HCT116 (cell line): ENCODE measurements around the gene PFDN5. TPM values are rescaled to one million over a fixed set of nuclear protein-coding genes. Genes with fewer than 3 reads are reported as not detected.

Experiments used
- ATAC-seq: fragments of 200-7000 bp; cut with Tn5 transposase; 2 replicates; pipeline ENCODE4 v1.9.1; 2020; ENCODE audit warnings: mild to moderate bottlenecking, moderate library complexity
- BruUV-seq: library from RNA; stranded (reverse); fragments of 400-500 nt; replicated peaks from 2 replicates; lab custom pipeline; 2021; lab: Mats Ljungman, UMichigan
- CTCF ChIA-PET: fragments of 300-600 bp; sonication (Branson Sonifier 250); formaldehyde crosslinking; loops from one replicate; lab custom pipeline; 2021; ENCODE audit warnings: antibody characterized with exemption; lab: Charles Lee
- POLR2A ChIA-PET: fragments of 300-600, 350-600 bp; sonication (Branson Sonifier 250); formaldehyde crosslinking; loops from one replicate; lab custom pipeline; 2021; ENCODE audit warnings: antibody characterized with exemption; lab: Charles Lee
- RAD21 ChIA-PET, 2 experiments: fragments of 300-600 bp; sonication (Branson Sonifier 250); formaldehyde crosslinking; loops; one replicate each; lab custom pipeline; 2023; ENCODE audit warnings: low total read pairs in 2 of 2; ENCODE audit not compliant: uncharacterized antibody in 2 of 2, unreplicated experiment in 2 of 2, low non-redundant PET in 1 of 2; lab: Charles Lee
- DNase-seq: peaks from one replicate; pipeline ENCODE4 v3.0.0-alpha.2; 2010; ENCODE audit warnings: low read depth, low spot score
- H2AFZ ChIP-seq: fragments of 200-600 bp; shearing (Covaris generic), sonication (generic); 2 replicates; pipeline ENCODE4 v1.6.1; 2017; ENCODE audit warnings: low read depth, mixed run types, mixed read lengths, antibody characterized with exemption, low read length; ENCODE audit not compliant: poor library complexity, severe bottlenecking
- H3K27ac ChIP-seq: 2 replicates; pipeline ENCODE4 v1.5.1; 2012; ENCODE audit warnings: low read depth, low read length
- H3K27me3 ChIP-seq: fragments of 200-600 bp; sonication (generic); 2 replicates; pipeline ENCODE4 v1.6.1; 2016; ENCODE audit warnings: mixed run types, low read length, mixed read lengths; ENCODE audit not compliant: insufficient read depth
- H3K36me3 ChIP-seq, 2 experiments: fragments of 200-500 bp in 1 of 2; fragments of 200-600 bp in 1 of 2; sonication (Bioruptor generic) in 1 of 2; sonication (generic) in 1 of 2; 2 replicates each; pipeline versions ENCODE4 v1.5.1 to v1.6.1; 2014 to 2016; ENCODE audit warnings: low read length in 2 of 2, inconsistent platforms in 1 of 2, mixed read lengths in 1 of 2, mixed run types in 1 of 2; ENCODE audit not compliant: insufficient read depth in 2 of 2, control insufficient read depth in 1 of 2
- H3K4me1 ChIP-seq, 2 experiments: fragments of 200-600 bp in 1 of 2; sonication (generic) in 1 of 2; 2 replicates each; pipeline versions ENCODE4 v1.5.1 to v1.6.1; 2012 to 2017; ENCODE audit warnings: low read length in 2 of 2, inconsistent platforms in 1 of 2, mild to moderate bottlenecking in 1 of 2, mixed read lengths in 1 of 2, mixed run types in 1 of 2, moderate library complexity in 1 of 2; ENCODE audit not compliant: insufficient read depth in 2 of 2, control insufficient read depth in 1 of 2
- H3K4me2 ChIP-seq: fragments of 200-600 bp; sonication (generic); 2 replicates; pipeline ENCODE4 v1.6.1; 2017; ENCODE audit warnings: mixed run types, low read length, mixed read lengths
- H3K4me3 ChIP-seq, 2 experiments: fragments of 200-600 bp in 1 of 2; sonication (generic) in 1 of 2; replicated peaks in 1 of 2; 2 replicates each; pipeline ENCODE4 v1.5.1; 2011 to 2016; ENCODE audit warnings: low read length in 2 of 2, control low read depth in 1 of 2, low read depth in 1 of 2, mild to moderate bottlenecking in 1 of 2, mixed read lengths in 1 of 2, mixed run types in 1 of 2
- H3K79me2 ChIP-seq: fragments of 200-600 bp; sonication (generic); 2 replicates; pipeline ENCODE4 v1.6.1; 2017; ENCODE audit warnings: mild to moderate bottlenecking, mixed run types, low read length, moderate library complexity, mixed read lengths; ENCODE audit not compliant: insufficient read depth
- H3K9ac ChIP-seq: fragments of 200-600 bp; sonication (generic); 2 replicates; pipeline ENCODE4 v1.6.1; 2016; ENCODE audit warnings: low read length, mixed read lengths
- H3K9me2 ChIP-seq: fragments of 200-600 bp; sonication (generic), shearing (Covaris generic); 2 replicates; pipeline ENCODE4 v1.6.1; 2017; ENCODE audit warnings: mixed run types, mild to moderate bottlenecking, moderate library complexity; ENCODE audit not compliant: insufficient read depth
- H3K9me3 ChIP-seq, 2 experiments: fragments of 200-500 bp in 1 of 2; fragments of 200-600 bp in 1 of 2; sonication (Bioruptor generic) in 1 of 2; sonication (generic) in 1 of 2; 2 replicates each; pipeline ENCODE4 v1.6.1; 2014 to 2017; ENCODE audit warnings: low read length in 2 of 2, mixed read lengths in 2 of 2, inconsistent platforms in 1 of 2, low read depth in 1 of 2, mild to moderate bottlenecking in 1 of 2, mixed run types in 1 of 2, moderate library complexity in 1 of 2; ENCODE audit not compliant: control insufficient read depth in 1 of 2, insufficient read depth in 1 of 2
- H4K20me1 ChIP-seq: fragments of 200-600 bp; sonication (generic), shearing (Covaris generic); 2 replicates; pipeline ENCODE4 v1.6.1; 2017; ENCODE audit warnings: mixed run types, mild to moderate bottlenecking, moderate library complexity; ENCODE audit not compliant: insufficient read depth
- CEBPB ChIP-seq: IDR thresholded peaks from 2 replicates; pipeline ENCODE4 v1.6.1; 2012; ENCODE audit warnings: low read depth
- POLR2AphosphoS5 ChIP-seq: IDR thresholded peaks from 2 replicates; pipeline ENCODE4 v1.6.1; 2011; ENCODE audit warnings: mild to moderate bottlenecking, low read depth, low read length, moderate library complexity
- YY1 ChIP-seq: IDR thresholded peaks from 2 replicates; pipeline ENCODE4 v1.6.1; 2011; ENCODE audit warnings: low read length, low read depth, moderate library complexity, mild to moderate bottlenecking; ENCODE audit not compliant: insufficient replicate concordance; ENCODE audit errors: extremely low read depth
- ZBTB33 ChIP-seq: IDR thresholded peaks from 2 replicates; pipeline ENCODE4 v1.6.1; 2011; ENCODE audit warnings: mild to moderate bottlenecking, low read length, moderate library complexity; ENCODE audit not compliant: insufficient replicate concordance; ENCODE audit errors: extremely low read depth
- ZFX ChIP-seq: fragments of 450-650 bp; IDR thresholded peaks from 2 replicates; pipeline ENCODE4 v1.6.1; 2017
- intact Hi-C: fragments of 100-400 bp; cut with micrococcal nuclease; formaldehyde crosslinking; loops from 2 replicates; pipeline ENCODE4 v1.10.0; 2022
- total RNA-seq: library from RNA; stranded (reverse); gene quantifications from one replicate; pipeline ENCODE4 v1.2.1, GENCODE V29; 2021; ENCODE audit not compliant: unreplicated experiment

The PFDN5 gene
- total RNA-seq, 1 experiment from 2014 or later, result 318 TPM

- no peak for TF ChIP-seq ZBTB33
- no peak for TF ChIP-seq YY1
- TF ChIP-seq POLR2AphosphoS5, result peak; percentile 76
- TF ChIP-seq CEBPB, result no peak
- TF ChIP-seq, all 23 proteins: peak for 8
These were observed 27.2 kb upstream of the PFDN5 start, which contains the start of gene ESPL1 (continued) for GRCh38 chr12:53267999-53268629.

GRCh38 chr12:53268630-53269562, 26.4 kb upstream of the PFDN5 start:
- Histone ChIP-seq H3K27me3 (no peaks in the 10 kb centered on the region), H3K4me2 (peak overlapping the region; percentile 72), H3K9me3 (no peaks in the 10 kb centered on the region), H3K27ac (peak overlapping the region; percentile 61), H3K79me2 (peaks cover 25% of the 10 kb centered on the region), H3K36me3 (peaks cover 6 to 21% of the 10 kb centered on the region in 2 experiments; a peak in 2 of 4 replicates), H3K4me3 (peak overlapping the region; percentile 65 to 81), H2AFZ (no peak overlapping the region), H3K9me2 (no peaks in the 10 kb centered on the region), H3K9ac (peak overlapping the region; percentile 81), H3K4me1 (peaks cover 11 to 28% of the 10 kb centered on the region in 2 experiments), H4K20me1 (no peaks in the 10 kb centered on the region)
- ATAC-seq (peak; percentile 17), DNase-seq (no peak)
- CTCF ChIA-PET, result interaction anchor here (1.5 kb wide), 1 partner anchor 57 kb away, joined by 7 read pairs; no protein-coding TSS in a partner anchor
- TF ChIP-seq YY1, result no peak
- TF ChIP-seq ZFX, result peak; percentile 43; the same call in 1 of the 2 replicates
- no peak for TF ChIP-seq ZBTB33
- intact Hi-C loops, result loop anchor here (1.0 kb wide), 1 partner anchor 50 kb away; no protein-coding TSS in a partner anchor
- POLR2A ChIA-PET, result no interaction called here
- RAD21 ChIA-PET, result no interaction called here
- TSS peak; percentile 89 for BruUV-seq
